Measurements from ENCODE around the gene COL1A2.

COL1A2 gene

GRCh38 chr7:94386416-94386815 lies 8.3 kb upstream of the COL1A2 start:
- no peak for DNase-seq

DNA sequence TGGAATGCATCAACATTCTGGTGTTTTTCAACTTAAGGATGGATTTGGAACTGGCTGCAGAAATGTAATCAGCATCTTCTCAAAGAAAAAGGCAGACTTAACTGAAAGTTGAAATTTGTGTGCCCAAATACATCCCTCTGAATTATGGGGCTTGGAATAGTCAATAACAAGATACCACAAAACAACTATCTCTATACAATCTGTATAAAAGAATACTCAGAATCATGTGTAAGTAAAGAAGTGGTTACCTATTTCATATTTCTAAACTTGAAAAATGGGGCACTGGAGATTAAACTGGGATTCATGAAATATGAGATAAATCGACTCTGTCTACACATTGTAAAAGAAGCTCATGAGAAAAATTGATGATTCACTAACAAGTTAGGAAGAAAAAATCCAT lies 6.2 kb upstream of the COL1A2 start:
- DNase-seq: no peak

DNA sequence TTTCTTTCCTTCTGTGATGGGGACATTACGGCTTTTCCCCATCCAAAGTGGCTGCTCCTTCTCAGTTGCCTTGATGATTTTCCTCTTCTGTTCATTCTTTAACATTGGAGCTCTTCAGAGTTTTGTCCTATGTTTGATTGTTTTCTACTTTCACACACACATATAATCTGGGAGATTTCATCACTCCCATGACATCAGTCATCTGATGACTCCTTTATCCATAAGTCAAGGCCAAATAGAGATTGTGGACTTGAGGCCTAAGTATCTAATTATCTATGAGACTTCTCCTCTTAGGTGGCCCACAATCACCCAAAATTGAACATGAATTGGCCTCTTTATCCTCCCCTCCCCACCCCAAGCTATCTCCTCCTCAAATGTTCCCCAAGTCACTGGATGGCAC lies 5.3 kb upstream of the COL1A2 start:
- DNase-seq: no peak

DNA sequence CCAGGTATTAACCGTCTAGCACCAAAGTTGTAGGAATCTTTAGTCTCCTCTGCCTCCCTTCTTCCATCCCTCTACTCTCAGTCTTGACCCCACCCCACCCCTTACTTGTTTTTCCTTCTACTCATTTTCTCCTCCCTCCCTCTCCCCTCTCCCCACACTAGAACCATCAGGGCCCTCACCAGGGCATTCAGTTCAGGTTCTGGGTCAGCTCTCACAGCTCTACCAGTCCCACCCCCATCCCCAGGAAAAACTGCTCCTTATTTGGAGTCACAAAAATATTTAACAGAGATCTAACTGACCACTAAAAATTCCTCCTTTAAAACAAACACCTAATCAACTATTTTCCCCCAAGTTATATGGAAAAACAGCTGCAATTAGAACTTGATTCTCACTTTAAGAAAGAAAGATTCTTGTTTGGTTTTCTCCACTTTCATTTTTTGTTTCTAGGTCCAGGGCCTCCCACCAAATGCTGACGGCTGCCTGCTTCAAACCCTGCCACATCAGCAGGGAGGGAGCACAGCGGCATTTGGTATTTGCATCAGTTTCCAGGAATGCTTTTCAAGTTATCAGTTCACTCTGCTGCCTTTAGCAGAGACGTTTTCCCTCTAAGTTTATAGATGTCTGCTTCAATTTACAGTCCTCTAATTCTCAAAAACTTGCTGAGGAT lies 2.8 kb upstream of the COL1A2 start:
- no peak for DNase-seq

DNA sequence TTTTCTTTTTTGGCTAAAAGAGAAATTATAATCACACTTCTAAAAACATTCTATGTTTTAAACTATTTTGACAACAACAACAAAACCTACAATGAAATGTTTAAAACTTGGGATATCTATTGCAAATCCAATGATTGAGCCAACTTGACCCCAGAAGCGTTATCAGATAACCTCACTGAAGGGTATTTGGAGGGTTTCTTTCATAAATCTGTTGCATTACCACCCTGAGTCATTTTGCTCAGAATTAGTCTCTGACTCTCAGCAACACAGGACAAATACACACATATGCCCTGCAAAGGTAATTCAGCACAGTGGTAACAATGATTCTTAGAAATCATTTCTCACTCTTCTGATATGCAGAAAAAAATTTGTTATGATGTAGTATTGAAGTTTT lies 2.3 kb upstream of the COL1A2 start:
- no peak for DNase-seq

GRCh38 chr7:94393246-94394108 lies 1.2 kb upstream of the COL1A2 start:
- no peak for DNase-seq

GRCh38 chr7:94394109-94394436 lies 622 bp upstream of the COL1A2 start:
- DNase-seq: no peak

DNA sequence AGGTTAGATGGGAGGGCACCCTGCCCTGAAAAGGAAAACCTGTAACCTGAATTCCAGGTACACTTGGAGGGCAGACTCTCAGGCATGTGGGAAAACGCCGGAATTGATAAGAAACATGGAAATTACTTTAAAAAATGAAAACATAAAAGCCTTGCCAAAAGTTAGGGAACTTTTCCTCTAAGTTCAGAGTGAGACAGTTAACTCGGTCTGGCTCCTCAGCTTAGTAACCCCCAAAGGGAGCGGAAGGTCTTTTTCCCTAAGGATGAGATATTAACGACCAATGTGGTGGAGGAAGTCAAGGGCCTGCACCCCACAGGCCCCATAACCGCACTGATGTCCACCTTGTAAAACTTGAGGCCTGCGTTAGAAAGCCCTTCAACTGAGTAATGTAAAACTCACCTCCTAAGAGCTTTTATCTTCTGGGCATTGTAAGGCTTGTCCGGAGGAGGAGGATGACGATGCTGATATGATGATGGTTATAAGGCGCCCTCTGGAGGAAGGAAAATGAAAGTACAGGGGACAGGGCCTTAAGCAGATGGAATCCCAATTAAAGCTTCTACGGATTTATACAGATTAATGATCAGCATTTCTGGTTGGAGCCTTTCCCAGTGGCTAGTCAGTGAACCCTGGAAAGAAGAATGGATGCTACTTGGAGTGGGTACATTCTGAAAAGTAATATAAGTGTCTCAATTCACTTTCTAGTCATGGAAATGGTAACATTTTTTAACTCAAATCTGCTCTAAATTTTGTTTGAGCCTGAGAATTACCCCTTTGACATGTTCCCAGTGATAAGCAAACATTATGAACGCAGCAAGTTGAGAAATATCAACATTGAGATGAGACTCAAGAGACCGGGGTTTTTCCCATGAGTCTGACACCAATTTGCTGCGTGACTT lies 694 bp downstream of the COL1A2 start:
- DNase-seq: no peak

- no peak for DNase-seq
These were observed 1.3 kb downstream of the COL1A2 start for GRCh38 chr7:94396037-94396431.

- no peak for DNase-seq
These were observed 1.9 kb downstream of the COL1A2 start for GRCh38 chr7:94396596-94396995.

DNA sequence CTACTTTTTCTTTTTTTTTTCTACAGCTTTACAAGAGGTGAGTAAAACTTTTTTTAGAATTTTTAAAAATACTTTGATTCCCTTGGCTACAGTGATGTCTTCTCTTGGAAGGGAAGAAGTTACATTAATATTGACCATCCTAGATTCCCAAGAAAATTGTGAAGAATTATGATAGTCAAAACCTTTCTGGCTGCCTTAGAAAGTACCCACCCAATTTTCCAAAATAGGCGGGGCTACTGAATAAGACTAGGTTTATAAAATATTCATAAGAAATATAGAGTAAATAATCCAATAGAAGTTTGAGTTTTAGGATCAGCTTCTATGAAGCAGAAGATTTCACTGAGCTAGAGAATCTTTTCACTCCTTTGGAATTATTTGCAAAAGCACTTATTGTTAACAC lies 3.0 kb downstream of the COL1A2 start:
- no peak for DNase-seq

DNA sequence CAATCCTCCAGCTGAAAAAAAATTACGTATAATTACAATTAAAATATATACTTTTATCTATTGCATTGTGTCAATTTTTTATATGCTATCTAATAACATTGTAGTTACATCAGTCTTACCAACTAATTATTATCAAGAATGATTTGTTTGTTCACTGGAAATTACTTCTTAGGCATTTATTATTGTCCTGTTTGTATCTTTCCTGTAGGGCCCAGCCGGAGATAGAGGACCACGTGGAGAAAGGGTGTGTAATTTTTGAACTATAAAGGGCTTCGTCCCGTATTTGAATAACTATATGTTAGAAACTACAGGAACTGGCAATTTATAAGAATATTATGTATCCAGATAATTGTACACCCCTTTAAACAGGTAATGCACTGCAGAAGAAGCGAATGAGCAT lies 4.1 kb downstream of the COL1A2 start:
- DNase-seq: no peak

- DNase-seq: no peak
These were observed 5.3 kb downstream of the COL1A2 start for GRCh38 chr7:94400022-94400421.

- no peak for DNase-seq
These were observed 6.1 kb downstream of the COL1A2 start for GRCh38 chr7:94400643-94401427.

DNA sequence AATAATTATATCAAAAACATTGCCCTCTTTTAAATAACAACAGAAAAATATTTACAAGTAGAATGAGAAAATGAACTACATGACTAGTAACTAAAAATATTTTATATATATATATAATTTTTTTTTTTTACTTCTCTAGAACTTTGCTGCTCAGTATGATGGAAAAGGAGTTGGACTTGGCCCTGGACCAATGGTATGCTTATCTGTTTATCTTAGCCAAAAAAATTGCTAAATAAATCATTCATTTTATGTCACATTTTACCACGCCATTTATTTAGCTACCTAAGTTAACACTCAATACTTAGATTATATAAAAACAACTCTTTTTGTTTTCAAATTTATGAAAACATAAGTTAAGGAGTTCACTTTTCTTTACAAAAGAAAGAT lies 6.7 kb downstream of the COL1A2 start:
- DNase-seq: no peak

GRCh38 chr7:94403546-94403945 lies 8.9 kb downstream of the COL1A2 start:
- no peak for DNase-seq

- no peak for DNase-seq
These were observed 10.8 kb downstream of the COL1A2 start for GRCh38 chr7:94405506-94405905.

DNA sequence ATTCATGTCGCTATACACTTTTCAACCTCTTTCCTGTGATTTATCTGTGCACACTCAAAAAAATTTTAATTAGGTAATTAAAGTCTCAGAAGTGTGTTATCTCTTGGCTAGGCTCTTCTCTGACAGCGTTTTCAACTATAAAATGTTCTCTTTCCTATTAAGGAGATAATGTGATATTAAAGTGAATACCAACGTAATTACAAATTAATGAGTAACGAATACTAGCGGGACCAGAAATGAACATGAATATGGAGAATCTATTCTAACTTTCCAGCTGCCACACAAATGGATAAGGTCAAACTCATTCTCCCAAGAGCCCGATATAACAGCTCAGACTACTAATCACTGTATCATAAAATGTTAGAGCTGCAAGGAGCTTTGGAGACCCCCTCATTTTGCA lies 12.0 kb downstream of the COL1A2 start:
- DNase-seq: no peak

DNA sequence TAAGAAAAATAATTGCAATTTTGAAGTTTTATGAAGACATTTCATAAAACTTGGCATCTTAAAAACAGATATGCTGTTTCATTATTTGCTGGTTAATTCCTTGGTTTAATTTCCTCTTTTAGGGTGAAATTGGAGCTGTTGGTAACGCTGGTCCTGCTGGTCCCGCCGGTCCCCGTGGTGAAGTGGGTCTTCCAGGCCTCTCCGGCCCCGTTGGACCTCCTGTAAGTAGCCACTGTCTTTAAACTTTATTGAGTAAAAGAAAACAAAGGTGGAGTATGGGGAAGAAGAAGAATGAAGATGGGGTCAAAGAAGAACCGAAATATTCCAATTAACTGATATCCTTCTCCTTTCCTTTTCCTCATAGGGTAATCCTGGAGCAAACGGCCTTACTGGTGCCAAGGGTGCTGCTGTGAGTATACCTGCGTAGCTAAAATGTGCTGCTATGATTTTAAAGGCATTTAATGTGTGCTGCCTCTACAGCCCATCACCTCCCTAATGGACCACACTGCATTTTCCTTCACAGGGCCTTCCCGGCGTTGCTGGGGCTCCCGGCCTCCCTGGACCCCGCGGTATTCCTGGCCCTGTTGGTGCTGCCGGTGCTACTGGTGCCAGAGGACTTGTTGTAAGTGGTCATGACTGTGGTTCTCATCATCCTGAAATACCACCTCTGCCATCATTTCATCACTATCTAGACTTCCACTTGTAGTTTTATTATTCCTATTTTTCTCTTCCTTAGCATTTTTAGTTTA lies 14.7 kb downstream of the COL1A2 start:
- no peak for DNase-seq

DNA sequence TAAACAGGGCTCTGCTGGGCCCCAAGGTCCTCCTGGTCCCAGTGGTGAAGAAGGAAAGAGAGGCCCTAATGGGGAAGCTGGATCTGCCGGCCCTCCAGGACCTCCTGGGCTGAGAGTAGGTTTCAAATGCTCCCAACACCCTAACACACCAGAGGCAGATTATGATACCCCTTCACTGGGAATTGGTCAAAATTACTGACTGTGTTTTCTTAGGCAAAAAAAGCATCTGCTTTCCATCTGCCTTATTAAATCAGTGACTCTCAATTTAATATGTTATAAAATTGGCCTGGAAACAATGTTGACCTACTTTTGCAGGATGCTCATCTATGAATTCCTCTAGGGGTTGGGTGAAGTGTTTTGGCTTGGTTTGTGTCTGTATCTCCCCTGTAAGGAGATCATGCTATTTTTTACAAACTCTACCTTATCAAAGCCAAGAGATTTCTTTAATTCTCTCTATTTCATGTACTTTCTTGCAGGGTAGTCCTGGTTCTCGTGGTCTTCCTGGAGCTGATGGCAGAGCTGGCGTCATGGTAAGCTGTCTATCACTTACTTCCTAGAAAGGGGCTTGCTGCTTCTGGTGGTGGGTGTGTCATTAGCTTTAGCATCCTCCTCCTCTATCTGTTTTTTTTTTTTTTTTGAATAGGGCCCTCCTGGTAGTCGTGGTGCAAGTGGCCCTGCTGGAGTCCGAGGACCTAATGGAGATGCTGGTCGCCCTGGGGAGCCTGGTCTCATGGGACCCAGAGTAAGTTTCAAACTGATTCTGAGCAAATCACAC lies 15.9 kb downstream of the COL1A2 start:
- no peak for DNase-seq

GRCh38 chr7:94411188-94411466 lies 16.4 kb downstream of the COL1A2 start:
- DNase-seq: no peak

Data from stimulated activated CD4-positive, alpha-beta T cell treated with anti-CD3 and anti-CD28 coated beads, Interleukin-4, amount 100 ng/mL, for 4 hours (primary cell).